ENCODE measurements around the gene KRT31. TPM values are rescaled to one million over a fixed set of nuclear protein-coding genes. Genes with fewer than 3 reads are reported as not detected.

The KRT31 gene
- total RNA-seq, 2 experiments from 2014 or later = not detected

DNA sequence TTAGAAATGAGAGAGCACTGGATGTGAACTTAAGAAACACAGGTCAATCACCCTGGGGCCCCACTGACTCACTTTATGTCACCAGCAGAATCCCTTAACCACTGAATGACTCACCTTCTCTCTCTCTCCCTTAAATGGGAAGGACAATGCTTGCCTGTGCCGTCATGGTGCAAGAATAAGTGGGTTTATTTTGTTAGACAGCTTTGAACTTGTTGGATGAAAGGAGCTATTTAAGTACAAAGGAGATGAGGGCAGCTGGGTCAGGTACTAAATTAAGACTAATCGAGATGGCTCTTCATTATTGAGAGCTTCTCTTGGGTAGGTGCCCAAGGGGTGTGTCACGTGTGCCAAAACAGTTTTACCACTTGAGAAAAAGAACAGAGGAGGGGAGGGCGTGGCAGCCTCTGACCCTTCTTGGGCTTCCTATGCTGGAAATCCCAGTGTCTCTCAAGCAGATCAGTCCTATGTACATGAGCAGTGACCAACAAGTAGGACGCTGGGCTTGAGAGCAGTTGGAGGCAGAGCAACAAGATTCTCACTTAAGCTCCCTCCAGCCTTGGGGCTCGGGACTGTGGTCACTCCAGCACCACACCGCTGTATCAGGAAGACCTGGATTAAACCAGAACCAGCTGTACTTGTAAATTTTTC is 6.7 kb upstream of the KRT31 start:
- no peak overlapping the region for H3K27ac Mint-ChIP-seq

DNA sequence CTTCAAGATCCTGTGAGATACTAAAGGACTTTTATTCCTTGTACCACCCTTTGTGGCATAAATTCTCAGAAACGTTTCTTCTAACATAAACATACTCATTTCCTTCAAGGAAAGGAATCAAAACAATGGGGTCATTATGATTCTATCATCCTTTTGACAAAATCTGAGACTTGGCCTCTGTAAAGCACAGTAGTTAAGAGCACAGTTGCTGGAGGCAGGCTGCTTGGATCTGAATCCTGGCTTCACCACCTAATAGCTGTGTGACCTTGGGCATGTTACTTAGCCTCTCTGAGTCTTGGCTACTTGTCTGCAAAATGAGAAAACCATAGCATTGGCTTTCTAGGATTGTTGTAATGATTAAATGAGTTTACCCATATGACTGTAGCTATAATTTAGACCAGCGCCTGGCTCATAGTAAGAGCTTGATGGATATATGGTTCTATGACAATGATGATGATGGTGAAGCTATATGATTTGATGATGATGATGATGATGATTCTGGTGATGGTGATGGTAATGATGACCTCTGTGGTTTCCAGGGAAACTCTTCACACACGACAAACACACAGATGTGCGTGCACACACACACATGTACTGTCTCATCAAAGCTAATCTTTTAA is 6.1 kb upstream of the KRT31 start:
- Mint-ChIP-seq H3K27ac (no peak overlapping the region), H3K4me3 (no peak overlapping the region), H3K27me3 (no peaks in the 10 kb centered on the region), H3K4me1 (ENCODE audit: low read depth) (peaks cover 34% of the 10 kb centered on the region), H3K9me3 (no peaks in the 10 kb centered on the region), H3K36me3 (ENCODE audit: low read depth) (no peaks in the 10 kb centered on the region)
- H3K27me3 ChIP-seq (ENCODE audit: control insufficient read depth in 1 of 2, insufficient read depth in 2 of 2, low read length in 2 of 2) = no peaks in the 10 kb centered on the region
- ATAC-seq (ENCODE audit: poor library complexity) (no peak), DNase-seq (peak in 1 of 14 experiments; percentile 12)
- ChIA-PET CTCF (interaction anchor here (1.0 to 1.5 kb wide), 2 partner anchors 81 to 263 kb away, joined by 4 to 5 read pairs; no protein-coding TSS in a partner anchor), POLR2A (no interaction called here)
- no peaks in the 10 kb centered on the region for H3K36me3 ChIP-seq (ENCODE audit: insufficient read depth, low read length)
- no peak overlapping the region for H3K4me3 ChIP-seq (ENCODE audit: low read length)
- intact Hi-C loops (cut with DNase I, micrococcal nuclease) = no loop called here
- no peak overlapping the region for H3K27ac ChIP-seq (ENCODE audit: low read depth in 1 of 2, low read length in 2 of 2)
- peaks cover 27% of the 10 kb centered on the region for H3K4me1 ChIP-seq (ENCODE audit: insufficient read depth, low read length)
- TF ChIP-seq, protein P1, sequence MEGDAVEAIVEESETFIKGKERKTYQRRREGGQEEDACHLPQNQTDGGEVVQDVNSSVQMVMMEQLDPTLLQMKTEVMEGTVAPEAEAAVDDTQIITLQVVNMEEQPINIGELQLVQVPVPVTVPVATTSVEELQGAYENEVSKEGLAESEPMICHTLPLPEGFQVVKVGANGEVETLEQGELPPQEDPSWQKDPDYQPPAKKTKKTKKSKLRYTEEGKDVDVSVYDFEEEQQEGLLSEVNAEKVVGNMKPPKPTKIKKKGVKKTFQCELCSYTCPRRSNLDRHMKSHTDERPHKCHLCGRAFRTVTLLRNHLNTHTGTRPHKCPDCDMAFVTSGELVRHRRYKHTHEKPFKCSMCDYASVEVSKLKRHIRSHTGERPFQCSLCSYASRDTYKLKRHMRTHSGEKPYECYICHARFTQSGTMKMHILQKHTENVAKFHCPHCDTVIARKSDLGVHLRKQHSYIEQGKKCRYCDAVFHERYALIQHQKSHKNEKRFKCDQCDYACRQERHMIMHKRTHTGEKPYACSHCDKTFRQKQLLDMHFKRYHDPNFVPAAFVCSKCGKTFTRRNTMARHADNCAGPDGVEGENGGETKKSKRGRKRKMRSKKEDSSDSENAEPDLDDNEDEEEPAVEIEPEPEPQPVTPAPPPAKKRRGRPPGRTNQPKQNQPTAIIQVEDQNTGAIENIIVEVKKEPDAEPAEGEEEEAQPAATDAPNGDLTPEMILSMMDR (IDR thresholded peaks at IDR 0.05) = no peak
- H3K9me3 ChIP-seq (ENCODE audit: control insufficient read depth in 1 of 2, insufficient read depth in 1 of 2, low read length in 2 of 2) = no peaks in the 10 kb centered on the region

More for the DNA sequence above, 6.7 kb upstream of the KRT31 start:
- ChIA-PET POLR2A (interaction anchor here (1.3 kb wide), 1 partner anchor 96 kb away, joined by 4 read pairs; no protein-coding TSS in a partner anchor), CTCF (interaction anchor here (1.0 to 1.5 kb wide), 2 partner anchors 82 to 262 kb away, joined by 4 to 5 read pairs; no protein-coding TSS in a partner anchor)
- Histone ChIP-seq H3K4me3 (ENCODE audit: low read length) (no peak overlapping the region), H3K27me3 (ENCODE audit: control insufficient read depth in 1 of 2, insufficient read depth in 2 of 2, low read length in 2 of 2) (no peaks in the 10 kb centered on the region), H3K4me1 (ENCODE audit: insufficient read depth, low read length) (peaks cover 32% of the 10 kb centered on the region), H3K9me3 (ENCODE audit: control insufficient read depth in 1 of 2, insufficient read depth in 1 of 2, low read length in 2 of 2) (no peaks in the 10 kb centered on the region), H3K27ac (ENCODE audit: low read depth in 1 of 2, low read length in 2 of 2) (no peak overlapping the region), H3K36me3 (ENCODE audit: insufficient read depth, low read length) (no peaks in the 10 kb centered on the region)
- H3K4me1 Mint-ChIP-seq (ENCODE audit: low read depth) = peaks cover 39% of the 10 kb centered on the region
- H3K27me3 Mint-ChIP-seq = no peaks in the 10 kb centered on the region
- no peaks in the 10 kb centered on the region for H3K36me3 Mint-ChIP-seq (ENCODE audit: low read depth)
- TF ChIP-seq, protein P1 (IDR thresholded peaks at IDR 0.05) = no peak
- ATAC-seq (ENCODE audit: poor library complexity) (peak; percentile 76), DNase-seq (peak in 8 of 14 experiments; percentile 3 to 62 (median 30))
- intact Hi-C loops (cut with DNase I, micrococcal nuclease) = no loop called here
- H3K4me3 Mint-ChIP-seq = no peak overlapping the region
- no peaks in the 10 kb centered on the region for H3K9me3 Mint-ChIP-seq

DNA sequence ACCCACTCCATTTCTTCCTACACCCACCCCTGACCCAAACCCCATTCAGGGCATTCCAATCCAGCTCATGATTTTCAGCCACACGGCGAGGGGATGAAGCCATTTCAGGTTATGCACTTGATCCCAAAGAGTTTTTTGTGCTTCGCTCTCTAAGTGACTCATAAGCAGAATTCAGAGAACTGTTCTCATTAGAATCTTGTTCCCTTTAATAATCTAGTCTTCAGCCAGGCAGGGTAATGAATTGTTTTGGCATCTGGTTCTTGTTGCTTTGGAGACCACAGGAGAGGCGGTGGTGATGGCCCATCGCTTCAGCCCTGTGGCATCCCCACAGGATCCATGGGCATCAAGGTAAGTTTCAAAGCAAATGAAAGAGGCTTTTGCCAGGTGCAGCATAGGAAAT is 4.8 kb upstream of the KRT31 start:
- H3K4me1 ChIP-seq (ENCODE audit: insufficient read depth, low read length) = peaks cover 26% of the 10 kb centered on the region
- no peaks in the 10 kb centered on the region for H3K36me3 ChIP-seq (ENCODE audit: insufficient read depth, low read length)
- intact Hi-C loops (cut with DNase I, micrococcal nuclease) = no loop called here
- no peaks in the 10 kb centered on the region for H3K9me3 ChIP-seq (ENCODE audit: control insufficient read depth in 1 of 2, insufficient read depth in 1 of 2, low read length in 2 of 2)
- H3K27ac ChIP-seq (ENCODE audit: low read depth in 1 of 2, low read length in 2 of 2) = no peak overlapping the region
- CTCF ChIA-PET = no interaction called here
- H3K9me3 Mint-ChIP-seq = no peaks in the 10 kb centered on the region
- DNase-seq = no peak
- H3K4me3 ChIP-seq (ENCODE audit: low read length) = no peak overlapping the region
- POLR2A ChIA-PET = no interaction called here
- H3K4me1 Mint-ChIP-seq (ENCODE audit: low read depth) = peaks cover 30% of the 10 kb centered on the region
- H3K27me3 ChIP-seq (ENCODE audit: control insufficient read depth in 1 of 2, insufficient read depth in 2 of 2, low read length in 2 of 2) = no peaks in the 10 kb centered on the region
- no peaks in the 10 kb centered on the region for H3K36me3 Mint-ChIP-seq (ENCODE audit: low read depth)
- ATAC-seq (ENCODE audit: poor library complexity) = no peak
- no peaks in the 10 kb centered on the region for H3K27me3 Mint-ChIP-seq
- no peak overlapping the region for H3K27ac Mint-ChIP-seq
- no peak overlapping the region for H3K4me3 Mint-ChIP-seq
- TF ChIP-seq, protein P1 (IDR thresholded peaks at IDR 0.05) = no peak
